Activated T-cell treated with anti-CD3 and anti-CD28 coated beads for 1 hour (primary cell): ENCODE data around the gene MAP3K6.

Source experiments
- DNase-seq: peaks from one replicate; pipeline ENCODE4 v3.0.0-alpha.2; 2020; ENCODE audit warnings: low read depth

MAP3K6 gene

GRCh38 chr1:27356619-27357280 lies 10.0 kb downstream of the MAP3K6 start:
- DNase-seq = peak; percentile 43

GRCh38 chr1:27356277-27356618 lies 10.5 kb downstream of the MAP3K6 start:
- no peak for DNase-seq

GRCh38 chr1:27355683-27356082 lies 11.1 kb downstream of the MAP3K6 start:
- DNase-seq = no peak

- no peak for DNase-seq
Observed at GRCh38 chr1:27353629-27354028, 13.1 kb downstream of the MAP3K6 start.

- no peak for DNase-seq
Observed at GRCh38 chr1:27353166-27353565, 13.6 kb downstream of the MAP3K6 start.

GRCh38 chr1:27351541-27352107 lies 15.1 kb downstream of the MAP3K6 start:
- no peak for DNase-seq

GRCh38 chr1:27350663-27351540 lies 15.9 kb downstream of the MAP3K6 start:
- DNase-seq = no peak

GRCh38 chr1:27349784-27350662 lies 16.7 kb downstream of the MAP3K6 start:
- no peak for DNase-seq

- DNase-seq = no peak
Observed at GRCh38 chr1:27348861-27349783, 17.6 kb downstream of the MAP3K6 start.

GRCh38 chr1:27346991-27347624 lies 19.7 kb downstream of the MAP3K6 start:
- DNase-seq = no peak

GRCh38 chr1:27346357-27346756 lies 20.4 kb downstream of the MAP3K6 start:
- DNase-seq = no peak

- DNase-seq = no peak
Observed at GRCh38 chr1:27345272-27345671, 21.5 kb downstream of the MAP3K6 start.

- DNase-seq = no peak
Observed at GRCh38 chr1:27343639-27344025, 23.1 kb downstream of the MAP3K6 start.

- peak; percentile 65 for DNase-seq
Observed at GRCh38 chr1:27342778-27343638, 23.8 kb downstream of the MAP3K6 start.

GRCh38 chr1:27342391-27342777 lies 24.4 kb downstream of the MAP3K6 start:
- DNase-seq = no peak

- DNase-seq = peak; percentile 56
Observed at GRCh38 chr1:27341525-27342252, 25.1 kb downstream of the MAP3K6 start, which contains the start of gene SYTL1. Gene SYTL1, plus strand, starts transcription at chr1:27342022. Its CDS starts 3,313 bp downstream, at chr1:27345335.

- DNase-seq = no peak
Observed at GRCh38 chr1:27339213-27339612, 27.5 kb downstream of the MAP3K6 start.

GRCh38 chr1:27338751-27339150 lies 28.0 kb downstream of the MAP3K6 start:
- DNase-seq = no peak

- no peak for DNase-seq
Observed at GRCh38 chr1:27336756-27337155, 30.0 kb downstream of the MAP3K6 start.
